ENCODE results near the gene IFNL3.
A peak's percentile ranks its signal among the peaks of the same experiment; 100 is the strongest.
"Not testable (repeated sequence)": the region's sequence is repeated elsewhere in the genome, so short reads cannot be mapped to it uniquely, and the experiment has no call there.

IFNL3 gene

GRCh38 chr19:39263912-39264305, 19.1 kb upstream of the IFNL3 start:
- H3K36me3 Mint-ChIP-seq: no peaks in the 10 kb centered on the region
- no peaks in the 10 kb centered on the region for H3K9me3 Mint-ChIP-seq
- H3K27ac Mint-ChIP-seq: no peak overlapping the region
- no peak for DNase-seq (ENCODE audit: low spot score in 2 of 2)
- peaks cover 10% of the 10 kb centered on the region for H3K4me1 Mint-ChIP-seq
- peak; percentile 29 for ATAC-seq
- no peak overlapping the region for H3K4me3 Mint-ChIP-seq

GRCh38 chr19:39262496-39262895, 17.7 kb upstream of the IFNL3 start:
- no peaks in the 10 kb centered on the region for H3K9me3 Mint-ChIP-seq
- no peak for ATAC-seq
- H3K36me3 Mint-ChIP-seq: no peaks in the 10 kb centered on the region
- peaks cover 17% of the 10 kb centered on the region for H3K4me1 Mint-ChIP-seq
- H3K27ac Mint-ChIP-seq: no peak overlapping the region
- no peak overlapping the region for H3K4me3 Mint-ChIP-seq
- no peak for DNase-seq (ENCODE audit: low spot score in 2 of 2)

GRCh38 chr19:39261704-39262103, 16.9 kb upstream of the IFNL3 start:
- H3K4me1 Mint-ChIP-seq: peaks cover 17% of the 10 kb centered on the region
- no peak overlapping the region for H3K27ac Mint-ChIP-seq
- no peaks in the 10 kb centered on the region for H3K36me3 Mint-ChIP-seq
- ATAC-seq: no peak
- DNase-seq (ENCODE audit: low spot score in 2 of 2): no peak
- no peaks in the 10 kb centered on the region for H3K9me3 Mint-ChIP-seq
- no peak overlapping the region for H3K4me3 Mint-ChIP-seq

DNA sequence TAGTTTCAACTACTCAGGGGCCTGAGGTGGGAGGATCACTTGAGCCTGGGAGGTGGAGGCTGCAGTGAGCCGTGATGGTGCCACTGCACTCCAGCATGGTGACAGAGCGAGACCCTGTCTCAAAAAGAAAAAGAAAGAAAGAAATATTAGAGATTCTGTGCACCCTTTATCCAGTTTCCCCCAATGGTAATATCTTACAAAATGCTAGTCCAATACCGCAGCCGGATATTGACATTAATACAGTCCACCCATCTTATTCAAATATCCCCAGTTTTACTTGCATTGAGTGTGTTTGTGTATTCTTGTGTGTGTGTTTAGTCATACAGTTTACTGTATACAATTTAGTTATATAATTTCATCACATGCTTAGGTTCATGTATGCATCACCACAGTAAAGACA, 12.4 kb upstream of the IFNL3 start:
- H3K9me3 Mint-ChIP-seq: no peaks in the 10 kb centered on the region
- peaks cover 8% of the 10 kb centered on the region for H3K4me1 Mint-ChIP-seq
- DNase-seq (ENCODE audit: low spot score in 2 of 2): no peak
- no peaks in the 10 kb centered on the region for H3K36me3 Mint-ChIP-seq
- no peak for ATAC-seq
- no peak overlapping the region for H3K4me3 Mint-ChIP-seq
- H3K27ac Mint-ChIP-seq: no peak overlapping the region

- peaks cover 8% of the 10 kb centered on the region for H3K4me1 Mint-ChIP-seq
- H3K9me3 Mint-ChIP-seq: no peaks in the 10 kb centered on the region
- ATAC-seq (no peak), DNase-seq (ENCODE audit: low spot score in 2 of 2) (no peak)
- no peak overlapping the region for H3K27ac Mint-ChIP-seq
- no peak overlapping the region for H3K4me3 Mint-ChIP-seq
- no peaks in the 10 kb centered on the region for H3K36me3 Mint-ChIP-seq
Measured at GRCh38 chr19:39254531-39255345, 9.9 kb upstream of the IFNL3 start.

- ATAC-seq (no peak), DNase-seq (ENCODE audit: low spot score in 2 of 2) (no peak)
- no peak overlapping the region for H3K27ac Mint-ChIP-seq
- no peaks in the 10 kb centered on the region for H3K9me3 Mint-ChIP-seq
- H3K4me1 Mint-ChIP-seq: peaks cover 7% of the 10 kb centered on the region
- H3K4me3 Mint-ChIP-seq: no peak overlapping the region
- no peaks in the 10 kb centered on the region for H3K36me3 Mint-ChIP-seq
Measured at GRCh38 chr19:39253374-39254149, 8.8 kb upstream of the IFNL3 start.

GRCh38 chr19:39252458-39252857, 7.7 kb upstream of the IFNL3 start:
- H3K4me3 Mint-ChIP-seq: no peak overlapping the region
- no peak overlapping the region for H3K27ac Mint-ChIP-seq
- no peaks in the 10 kb centered on the region for H3K9me3 Mint-ChIP-seq
- H3K36me3 Mint-ChIP-seq: no peaks in the 10 kb centered on the region
- ATAC-seq (no peak), DNase-seq (ENCODE audit: low spot score in 2 of 2) (no peak)
- H3K4me1 Mint-ChIP-seq: no peaks in the 10 kb centered on the region

DNA sequence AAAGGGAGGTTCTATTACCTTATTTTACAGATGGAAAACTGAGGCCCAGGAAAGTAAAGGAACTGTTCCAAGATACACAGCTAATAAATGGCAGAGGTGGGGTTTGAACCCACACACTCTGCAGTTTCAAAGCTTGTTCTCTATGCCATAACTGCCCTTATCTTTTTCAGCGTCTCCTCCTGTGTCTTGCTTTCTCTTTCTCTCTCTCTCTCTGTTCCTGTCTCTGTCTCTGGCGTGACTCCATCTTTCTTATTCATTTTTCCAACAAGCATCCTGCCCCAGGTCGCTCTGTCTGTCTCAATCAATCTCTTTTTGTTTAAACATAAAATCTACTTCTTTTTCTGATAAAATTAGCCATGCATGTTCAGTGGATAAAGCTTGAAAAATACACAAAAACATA, 7.0 kb upstream of the IFNL3 start:
- H3K27ac Mint-ChIP-seq: no peak overlapping the region
- no peak overlapping the region for H3K4me3 Mint-ChIP-seq
- DNase-seq (ENCODE audit: low spot score in 2 of 2): no peak
- no peaks in the 10 kb centered on the region for H3K9me3 Mint-ChIP-seq
- ATAC-seq: no peak
- H3K4me1 Mint-ChIP-seq: no peaks in the 10 kb centered on the region
- no peaks in the 10 kb centered on the region for H3K36me3 Mint-ChIP-seq

DNA sequence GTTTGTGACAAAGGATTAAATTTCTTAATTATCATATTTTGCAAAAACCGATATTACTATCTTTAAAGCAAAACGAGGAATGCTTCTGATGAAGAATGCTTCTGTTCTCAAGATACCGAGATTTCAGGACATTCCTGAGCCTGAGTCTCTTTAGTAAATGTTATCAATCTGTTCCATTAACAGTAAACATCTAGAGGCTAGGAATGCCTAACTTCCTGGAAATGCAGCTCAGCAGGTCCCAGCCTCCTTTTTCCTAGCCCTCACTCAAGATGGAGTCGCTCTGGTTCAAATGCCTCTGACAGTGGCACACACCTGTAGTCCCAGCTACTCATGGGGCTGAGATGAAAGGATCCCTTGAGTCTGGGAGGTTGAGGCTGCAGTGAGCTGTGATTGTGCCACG, 6.3 kb upstream of the IFNL3 start:
- Mint-ChIP-seq H3K27ac (no peak overlapping the region), H3K4me3 (no peak overlapping the region), H3K36me3 (no peaks in the 10 kb centered on the region), H3K4me1 (no peaks in the 10 kb centered on the region), H3K9me3 (no peaks in the 10 kb centered on the region)
- ATAC-seq (no peak), DNase-seq (ENCODE audit: low spot score in 2 of 2) (no peak)

GRCh38 chr19:39248806-39249205, 4.0 kb upstream of the IFNL3 start, which contains the start of gene IFNL4:
Gene IFNL4, minus strand, starts transcription at chr19:39248856.
- Mint-ChIP-seq H3K36me3 (no peaks in the 10 kb centered on the region), H3K4me3 (peak within 1 kb of the TSS; percentile 49), H3K27ac (no peak within 1 kb of the TSS), H3K9me3 (no peaks in the 10 kb centered on the region), H3K4me1 (no peaks in the 10 kb centered on the region)
- no peak for ATAC-seq
- no peak for DNase-seq (ENCODE audit: low spot score in 2 of 2)

GRCh38 chr19:39247701-39248664, 3.2 kb upstream of the IFNL3 start:
- DNase-seq (ENCODE audit: low spot score in 2 of 2) (no peak), ATAC-seq (peak; percentile 69)
- no peak overlapping the region for H3K27ac Mint-ChIP-seq
- peak overlapping the region; percentile 49 for H3K4me3 Mint-ChIP-seq
- H3K36me3 Mint-ChIP-seq: no peaks in the 10 kb centered on the region
- H3K4me1 Mint-ChIP-seq: no peaks in the 10 kb centered on the region
- no peaks in the 10 kb centered on the region for H3K9me3 Mint-ChIP-seq

DNA sequence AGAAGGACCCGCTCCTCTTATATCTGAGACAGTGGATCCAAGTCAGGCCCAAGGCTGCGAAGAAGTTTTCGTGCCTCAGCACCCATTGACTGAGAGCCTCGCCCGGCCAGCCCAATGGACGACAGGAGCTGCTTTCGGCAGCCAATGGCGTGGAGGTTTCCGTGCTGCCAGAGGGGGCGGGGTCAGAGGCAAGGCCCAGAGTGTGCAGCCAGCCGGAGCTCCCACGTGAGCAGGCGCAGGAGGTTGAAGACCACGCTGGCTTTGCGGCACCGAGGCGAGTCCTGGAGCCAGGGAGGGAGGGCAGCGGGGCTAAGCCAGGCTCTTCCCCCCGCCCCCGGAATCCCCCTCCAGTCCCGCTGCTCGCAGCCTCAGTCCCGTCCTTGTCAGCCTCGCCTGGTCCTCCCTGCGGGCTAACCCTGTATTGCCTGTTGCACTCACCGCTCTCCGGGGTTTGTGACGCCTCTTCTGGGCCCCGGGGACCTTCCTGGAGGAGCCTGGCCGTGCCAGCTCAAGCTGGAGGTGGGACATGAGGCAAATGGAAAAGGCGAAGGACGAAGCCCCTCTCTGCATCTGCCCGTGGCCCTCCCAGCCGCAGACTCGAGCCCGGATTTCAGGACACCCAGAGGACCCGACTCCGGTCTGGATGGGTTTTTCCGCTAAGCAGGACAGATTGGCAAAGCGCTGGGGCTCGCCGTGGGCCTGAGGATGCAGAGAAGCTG, 2.3 kb upstream of the IFNL3 start:
- Mint-ChIP-seq H3K36me3 (no peaks in the 10 kb centered on the region), H3K27ac (no peak overlapping the region), H3K4me1 (no peaks in the 10 kb centered on the region), H3K9me3 (no peaks in the 10 kb centered on the region), H3K4me3 (peak overlapping the region; percentile 49)
- peak; percentile 69 for ATAC-seq
- DNase-seq (ENCODE audit: low spot score in 2 of 2): no peak

DNA sequence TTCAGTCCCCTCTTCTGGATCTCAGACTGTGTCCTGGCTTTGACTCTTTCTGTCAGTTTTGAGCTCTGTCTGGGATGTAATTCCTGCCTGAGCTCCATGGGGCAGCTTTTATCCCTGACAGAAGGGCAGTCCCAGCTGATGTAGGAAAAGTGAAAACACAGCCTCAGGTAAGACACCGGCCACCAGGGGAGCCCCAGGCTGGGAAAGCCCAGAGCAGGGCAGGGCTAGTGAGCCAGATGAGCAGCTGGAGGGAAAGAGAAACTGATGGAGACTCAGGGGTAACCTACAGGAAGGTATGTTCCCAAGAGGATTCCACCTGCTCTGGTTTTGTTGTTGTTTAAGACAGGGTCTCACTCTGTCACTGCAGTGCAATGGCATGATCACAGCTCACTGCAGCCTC, 360 bp upstream of the IFNL3 start:
- H3K27ac Mint-ChIP-seq; H3K4me3 Mint-ChIP-seq; H3K4me1 Mint-ChIP-seq; H3K36me3 Mint-ChIP-seq; DNase-seq (ENCODE audit: low spot score in 2 of 2); H3K9me3 Mint-ChIP-seq: not testable (repeated sequence)
- peak; percentile 58 for ATAC-seq

DNA sequence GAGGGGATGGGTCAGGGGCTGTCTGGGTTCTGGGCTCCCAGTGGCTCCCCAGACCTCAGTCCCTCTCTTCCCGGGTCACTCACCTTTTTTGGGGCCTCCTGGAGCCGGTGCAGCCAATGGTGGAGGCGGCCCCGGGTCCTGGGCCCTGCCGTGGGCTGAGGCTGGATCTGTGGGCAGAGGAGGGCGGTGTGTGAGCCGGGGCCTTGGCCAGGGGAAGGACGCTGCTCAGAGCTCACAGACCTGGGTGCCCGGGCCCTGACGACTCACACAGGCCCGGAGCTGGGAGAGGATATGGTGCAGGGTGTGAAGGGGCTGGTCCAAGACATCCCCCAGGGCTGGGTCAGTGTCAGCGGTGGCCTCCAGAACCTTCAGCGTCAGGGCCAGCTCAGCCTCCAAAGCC, 1.1 kb downstream of the IFNL3 start:
- H3K27ac Mint-ChIP-seq; H3K4me1 Mint-ChIP-seq; ATAC-seq; H3K36me3 Mint-ChIP-seq; DNase-seq (ENCODE audit: low spot score in 2 of 2); H3K4me3 Mint-ChIP-seq; H3K9me3 Mint-ChIP-seq: not testable (repeated sequence)

- no peak for DNase-seq (ENCODE audit: low spot score in 2 of 2)
- Mint-ChIP-seq H3K9me3 (no peaks in the 10 kb centered on the region), H3K4me1 (peaks cover 27% of the 10 kb centered on the region), H3K36me3 (no peaks in the 10 kb centered on the region), H3K4me3 (no peak overlapping the region), H3K27ac (no peak overlapping the region)
- no peak for ATAC-seq
Measured at GRCh38 chr19:39240421-39240820, 4.4 kb downstream of the IFNL3 start.

Measured in stimulated activated effector memory CD8-positive, alpha-beta T cell treated with anti-CD3 and anti-CD28 coated beads, Interleukin-12 subunit alpha, Interleukin-12 subunit beta, amount 100 ng/mL, for 72 hours (primary cell).